Measurements from ENCODE around the gene LATS2. TPM values are rescaled to one million over a fixed set of nuclear protein-coding genes. Genes with fewer than 3 reads are reported as not detected.
A peak's percentile ranks its signal among the peaks of the same experiment; 100 is the strongest.

The LATS2 gene
- total RNA-seq, 1 donor from 2014 or later = 104 TPM

GRCh38 chr13:20989656-20990321 is 71.6 kb downstream of the LATS2 start:
- no peaks in the 10 kb centered on the region for H3K27me3 Mint-ChIP-seq (ENCODE audit: low read depth)
- H3K9me3 Mint-ChIP-seq (ENCODE audit: low read depth) = no peaks in the 10 kb centered on the region
- peaks cover 42% of the 10 kb centered on the region for H3K36me3 Mint-ChIP-seq (ENCODE audit: low read depth)
- H3K27ac Mint-ChIP-seq (ENCODE audit: unreplicated experiment) = peak overlapping the region; percentile 36
- peak; percentile 25 for DNase-seq (ENCODE audit: low spot score)
- TF ChIP-seq CTCF (IDR thresholded peaks at IDR 0.05) = no peak
- H3K4me1 Mint-ChIP-seq (ENCODE audit: low read depth) = peaks cover 42% of the 10 kb centered on the region
- no peak overlapping the region for H3K4me3 Mint-ChIP-seq (ENCODE audit: unreplicated experiment)

- DNase-seq (ENCODE audit: low spot score) = no peak
- H3K4me3 Mint-ChIP-seq (ENCODE audit: unreplicated experiment) = no peak overlapping the region
- TF ChIP-seq CTCF (IDR thresholded peaks at IDR 0.05) = no peak
- no peaks in the 10 kb centered on the region for H3K9me3 Mint-ChIP-seq (ENCODE audit: low read depth)
- peaks cover 42% of the 10 kb centered on the region for H3K36me3 Mint-ChIP-seq (ENCODE audit: low read depth)
- no peaks in the 10 kb centered on the region for H3K27me3 Mint-ChIP-seq (ENCODE audit: low read depth)
- peaks cover 44% of the 10 kb centered on the region for H3K4me1 Mint-ChIP-seq (ENCODE audit: low read depth)
- no peak overlapping the region for H3K27ac Mint-ChIP-seq (ENCODE audit: unreplicated experiment)
These were observed 72.3 kb downstream of the LATS2 start for GRCh38 chr13:20988909-20989655.

- Mint-ChIP-seq H3K27ac (ENCODE audit: unreplicated experiment) (no peak overlapping the region), H3K36me3 (ENCODE audit: low read depth) (peaks cover 46% of the 10 kb centered on the region), H3K4me3 (ENCODE audit: unreplicated experiment) (no peak overlapping the region), H3K4me1 (ENCODE audit: low read depth) (peaks cover 44% of the 10 kb centered on the region), H3K27me3 (ENCODE audit: low read depth) (no peaks in the 10 kb centered on the region), H3K9me3 (ENCODE audit: low read depth) (no peaks in the 10 kb centered on the region)
- DNase-seq (ENCODE audit: low spot score) = no peak
- no peak for TF ChIP-seq CTCF (IDR thresholded peaks at IDR 0.05)
These were observed 73.1 kb downstream of the LATS2 start for GRCh38 chr13:20988033-20988908.

- Mint-ChIP-seq H3K36me3 (ENCODE audit: low read depth) (peaks cover 48% of the 10 kb centered on the region), H3K27ac (ENCODE audit: unreplicated experiment) (peak overlapping the region; percentile 41), H3K4me3 (ENCODE audit: unreplicated experiment) (no peak overlapping the region), H3K27me3 (ENCODE audit: low read depth) (no peaks in the 10 kb centered on the region), H3K4me1 (ENCODE audit: low read depth) (peaks cover 42% of the 10 kb centered on the region), H3K9me3 (ENCODE audit: low read depth) (no peaks in the 10 kb centered on the region)
- no peak for DNase-seq (ENCODE audit: low spot score)
- no peak for TF ChIP-seq CTCF (IDR thresholded peaks at IDR 0.05)
These were observed 73.8 kb downstream of the LATS2 start for GRCh38 chr13:20987599-20987998.

GRCh38 chr13:20984879-20985278 is 76.5 kb downstream of the LATS2 start:
- no peak for TF ChIP-seq CTCF (IDR thresholded peaks at IDR 0.05)
- H3K36me3 Mint-ChIP-seq (ENCODE audit: low read depth) = peaks cover 42% of the 10 kb centered on the region
- no peaks in the 10 kb centered on the region for H3K9me3 Mint-ChIP-seq (ENCODE audit: low read depth)
- peak overlapping the region; percentile 94 for H3K27ac Mint-ChIP-seq (ENCODE audit: unreplicated experiment)
- no peak for DNase-seq (ENCODE audit: low spot score)
- peaks cover 34% of the 10 kb centered on the region for H3K4me1 Mint-ChIP-seq (ENCODE audit: low read depth)
- no peak overlapping the region for H3K4me3 Mint-ChIP-seq (ENCODE audit: unreplicated experiment)
- no peaks in the 10 kb centered on the region for H3K27me3 Mint-ChIP-seq (ENCODE audit: low read depth)

All from chondrocyte (in vitro differentiated cells).